GM12878 (cell line): ENCODE measurements around the gene LZTFL1. TPM values are rescaled to one million over a fixed set of nuclear protein-coding genes. Genes with fewer than 3 reads are reported as not detected.

Source experiments
- ATAC-seq: fragments of 200-7000 bp; cut with Tn5 transposase; 3 replicates; pipeline ENCODE4 v1.9.1; 2020; ENCODE audit warnings: mild to moderate bottlenecking, moderate library complexity
- BruUV-seq: library from RNA; stranded (reverse); fragments of 400-500 nt; replicated peaks from 2 replicates; lab custom pipeline; 2021; lab: Mats Ljungman, UMichigan
- CTCF ChIA-PET: fragments of 300-600 bp; sonication (Branson Sonifier 250); formaldehyde crosslinking; extraction: SDS; loops from one replicate; lab custom pipeline; 2021; ENCODE audit warnings: inconsistent platforms; lab: Yijun Ruan, JAX
- POLR2A ChIA-PET: fragments of 350-600 bp; formaldehyde crosslinking; extraction: SDS; loops from one replicate; lab custom pipeline; 2021; ENCODE audit warnings: inconsistent platforms; lab: Charles Lee
- RAD21 ChIA-PET: fragments of 300-600 bp; sonication (Branson Sonifier 250); formaldehyde crosslinking; loops from one replicate; lab custom pipeline; 2023; ENCODE audit warnings: antibody characterized with exemption; ENCODE audit not compliant: unreplicated experiment; lab: Charles Lee
- SMC1A ChIA-PET: fragments of 300-600 bp; sonication (Branson Sonifier 250); formaldehyde crosslinking; loops from one replicate; lab custom pipeline; 2023; ENCODE audit not compliant: unreplicated experiment, uncharacterized antibody; lab: Charles Lee
- DNase-seq: peaks from one replicate; pipeline ENCODE4 v3.0.0-alpha.2; 2011; ENCODE audit warnings: low read depth, low spot score
- FAIRE-seq: peaks from 3 replicates; lab custom pipeline; 2011; peaks lifted over from hg19 to GRCh38; lab: Jason Lieb, UNC
- H2AFZ ChIP-seq: 2 replicates; pipeline ENCODE4 v1.6.0; 2011; ENCODE audit warnings: low read depth, low read length, control low read depth; ENCODE audit not compliant: control insufficient read depth
- H3K27ac ChIP-seq: 2 replicates; pipeline ENCODE4 v1.5.1; 2011; ENCODE audit warnings: control low read depth; ENCODE audit not compliant: control insufficient read depth, insufficient read depth
- H3K27me3 ChIP-seq, 2 experiments: replicated peaks in 1 of 2; 2 replicates each; pipeline versions ENCODE4 v1.6.0 to v1.6.1; 2011; ENCODE audit warnings: low read length in 1 of 2; ENCODE audit not compliant: control insufficient read depth in 2 of 2, insufficient read depth in 2 of 2
- H3K36me3 ChIP-seq, 2 experiments: 2 replicates each; pipeline ENCODE4 v1.5.1; 2011; ENCODE audit warnings: low read length in 1 of 2; ENCODE audit not compliant: control insufficient read depth in 2 of 2, insufficient read depth in 2 of 2
- H3K4me1 ChIP-seq: 2 replicates; pipeline ENCODE4 v1.6.1; 2011; ENCODE audit warnings: mild to moderate bottlenecking, low read length, moderate library complexity, mixed read lengths; ENCODE audit not compliant: control insufficient read depth, insufficient read depth
- H3K4me2 ChIP-seq: 2 replicates; pipeline ENCODE4 v1.6.0; 2011; ENCODE audit warnings: control low read depth; ENCODE audit not compliant: control insufficient read depth, insufficient read depth
- H3K4me3 ChIP-seq: fragments of 200-600 bp; sonication (generic); 2 replicates; pipeline ENCODE4 v1.5.1; 2016
- H3K79me2 ChIP-seq: 2 replicates; pipeline ENCODE4 v1.6.0; 2011; ENCODE audit warnings: low read length; ENCODE audit not compliant: control insufficient read depth, insufficient read depth
- H3K9ac ChIP-seq: 2 replicates; pipeline ENCODE4 v1.8.0; 2011; ENCODE audit warnings: low read length, control low read depth, mixed read lengths; ENCODE audit not compliant: control insufficient read depth, insufficient read depth
- H3K9me3 ChIP-seq: replicated peaks from 3 replicates; pipeline ENCODE4 v1.5.1; 2011; ENCODE audit warnings: mild to moderate bottlenecking, low read length; ENCODE audit not compliant: control insufficient read depth, insufficient read depth
- H4K20me1 ChIP-seq: 2 replicates; pipeline ENCODE4 v1.6.0; 2011; ENCODE audit not compliant: control insufficient read depth, insufficient read depth
- BACH1 ChIP-seq: fragments of 450-650 bp; IDR thresholded peaks from 2 replicates; pipeline ENCODE4 v1.6.1; 2017; ENCODE audit warnings: mild to moderate bottlenecking, borderline replicate concordance
- CEBPB ChIP-seq, 2 experiments: fragments of 150-350 bp in 1 of 2; IDR thresholded peaks; 2 replicates each; pipeline ENCODE4 v1.6.1; 2012 to 2014; ENCODE audit warnings: low read depth in 2 of 2, low read length in 2 of 2, borderline replicate concordance in 1 of 2, inconsistent platforms in 1 of 2
- CHD2 ChIP-seq: IDR thresholded peaks from 2 replicates; pipeline ENCODE4 v1.6.1; 2011; ENCODE audit warnings: low read depth, low read length, improper control_type of control experiment, borderline replicate concordance
- EGR1 ChIP-seq, 2 experiments: IDR thresholded peaks; 1 replicate in 1 of 2; 2 replicates in 1 of 2; pipeline ENCODE4 v1.6.1; 2011 to 2012; ENCODE audit warnings: low read depth in 2 of 2, low read length in 2 of 2, borderline replicate concordance in 1 of 2, mild to moderate bottlenecking in 1 of 2, moderate library complexity in 1 of 2
- GATAD2B ChIP-seq: fragments of 450-650 bp; conservative IDR thresholded peaks from 2 replicates; pipeline ENCODE4 v1.6.1; 2017; ENCODE audit warnings: low read depth, mild to moderate bottlenecking, moderate library complexity
- HDGF ChIP-seq: fragments of 450-650 bp; IDR thresholded peaks from 2 replicates; pipeline ENCODE4 v1.6.1; 2016; ENCODE audit warnings: antibody characterized with exemption
- NFYA ChIP-seq: IDR thresholded peaks from 2 replicates; pipeline ENCODE4 v1.6.1; 2011; ENCODE audit warnings: low read depth, mild to moderate bottlenecking, low read length, improper control_type of control experiment, borderline replicate concordance
- POLR2AphosphoS2 ChIP-seq: IDR thresholded peaks from 2 replicates; pipeline ENCODE4 v1.6.1; 2011; ENCODE audit warnings: low read depth, mild to moderate bottlenecking, low read length, improper control_type of control experiment, moderate library complexity
- RUNX3 ChIP-seq: IDR thresholded peaks from 2 replicates; pipeline ENCODE4 v1.6.1; 2012; ENCODE audit warnings: low read length, inconsistent platforms
- SIX5 ChIP-seq: IDR thresholded peaks from 2 replicates; pipeline ENCODE4 v1.6.1; 2011; ENCODE audit warnings: mild to moderate bottlenecking, low read depth, low read length, moderate library complexity; ENCODE audit not compliant: severe bottlenecking
- SMAD1 ChIP-seq: fragments of 450-650 bp; IDR thresholded peaks from 2 replicates; pipeline ENCODE4 v1.6.1; 2018; ENCODE audit warnings: mild to moderate bottlenecking, low read depth; ENCODE audit not compliant: partially characterized antibody
- TCF12 ChIP-seq: IDR thresholded peaks from 2 replicates; pipeline ENCODE4 v1.6.1; 2011; ENCODE audit warnings: low read depth, mild to moderate bottlenecking, low read length
- YY1 ChIP-seq: IDR thresholded peaks from 2 replicates; pipeline ENCODE4 v1.6.1; 2011; ENCODE audit warnings: low read depth, mild to moderate bottlenecking, low read length
- ZNF24 ChIP-seq: fragments of 450-650 bp; IDR thresholded peaks from 2 replicates; pipeline ENCODE4 v1.6.1; 2017; ENCODE audit warnings: antibody characterized with exemption, mild to moderate bottlenecking
- WGBS: methylation state at CpG from one replicate; pipeline ENCODE4 v1.1.6; 2016; ENCODE audit warnings: low lambda C conversion rate; ENCODE audit not compliant: insufficient replicate concordance, insufficient coverage; ENCODE audit errors: missing lambda C conversion rate; 5-methylcytosine and 5-hydroxymethylcytosine counted together
- in situ Hi-C: fragments of 300-500 bp; cut with MboI; formaldehyde crosslinking; loops from 9 replicates; pipeline ENCODE4 v1.14.3; 2018; ENCODE audit warnings: mixed read lengths
- intact Hi-C: fragments of 100-400 bp; cut with micrococcal nuclease; formaldehyde crosslinking; loops from one replicate; pipeline ENCODE4 v1.14.2; 2022; ENCODE audit not compliant: unreplicated experiment
- polyA plus RNA-seq, 11 experiments: library from polyadenylated mRNA; depleted of rRNA in 4 of 11; unstranded in 6 of 11; stranded (reverse) in 5 of 11; fragments of >200 nt; fragmentation: Nextera tagmentation in 4 of 11; fragmentation: Illumina TruSeq in 1 of 11; extraction: Ambion mirVana in 4 of 11; extraction: Trizol in 1 of 11; gene quantifications; 1 replicate in 1 of 11; 2 replicates in 10 of 11; pipeline versions ENCODE4 v1.2.1 to v1.2.3, GENCODE V29; 2011 to 2016; ENCODE audit warnings: inconsistent platforms in 2 of 11, missing spikeins in 2 of 11, low read depth in 1 of 11
- total RNA-seq, 4 experiments: library from RNA; depleted of rRNA in 3 of 4; stranded (reverse); fragments of >200 nt in 3 of 4; fragmentation: Illumina TruSeq in 1 of 4; extraction: Trizol in 1 of 4; gene quantifications; 2 replicates each; pipeline versions ENCODE4 v1.2.1 to v1.2.3, GENCODE V29; 2013 to 2021
- TF ChIP-seq, protein P1 (sequence below): IDR thresholded peaks from 2 replicates; pipeline ENCODE4 v1.6.1; 2012; ENCODE audit warnings: low read length, inconsistent platforms
- TF ChIP-seq, protein P2 (sequence below): IDR thresholded peaks from 2 replicates; pipeline ENCODE4 v1.6.1; 2012; ENCODE audit warnings: improper control_type of control experiment, low read depth, low read length; ENCODE audit not compliant: insufficient replicate concordance
- TF ChIP-seq, protein P3 (sequence below): IDR thresholded peaks from 2 replicates; pipeline ENCODE4 v1.6.1; 2012; ENCODE audit warnings: low read depth, low read length, improper control_type of control experiment

LZTFL1 gene
- total and polyA plus RNA-seq, 10 of the 15 experiments (the other 5 are each of a cell fraction or from before 2014, with no cell fraction given): 9.8 to 74.1 (median 11.9) TPM

GRCh38 chr3:45889337-45889736 is 47.4 kb upstream of the LZTFL1 start:
- RAD21 ChIA-PET: interaction anchor here (0.5 to 1.1 kb wide), 5 partner anchors 16 to 104 kb away, joined by 3 to 4 read pairs (median 4); no protein-coding TSS in a partner anchor
- no peak for FAIRE-seq
- CTCF ChIA-PET: interaction anchor here (0.7 kb wide), 1 partner anchor 40 kb away, joined by 3 read pairs; no protein-coding TSS in a partner anchor
- H3K4me3 ChIP-seq: no peak overlapping the region
- POLR2A ChIA-PET: interaction anchor here (1.6 kb wide), 1 partner anchor 22 kb away, joined by 6 read pairs; no protein-coding TSS in a partner anchor
- H3K79me2 ChIP-seq: no peaks in the 10 kb centered on the region
- no peaks in the 10 kb centered on the region for H4K20me1 ChIP-seq
- in situ Hi-C loops (no loop called here), intact Hi-C loops (no loop called here)
- H3K36me3 ChIP-seq: peaks cover 0 to 2% of the 10 kb centered on the region in 2 experiments; a peak in 1 of 4 replicates
- WGBS: 75% methylated on average over 4 of the region's 4 CpGs
- H3K27ac ChIP-seq: peak overlapping the region; percentile 15; the same call in 1 of the 2 replicates
- H3K4me1 ChIP-seq: peaks cover 42% of the 10 kb centered on the region
- ATAC-seq: no peak
- no peaks in the 10 kb centered on the region for H3K27me3 ChIP-seq
- no TSS peak for BruUV-seq
- peaks cover 5% of the 10 kb centered on the region; the same call in 2 of the 3 replicates for H3K9me3 ChIP-seq
- peak overlapping the region; percentile 17; the same call in 1 of the 2 replicates for H3K4me2 ChIP-seq
- no peak overlapping the region for H2AFZ ChIP-seq
- SMC1A ChIA-PET: interaction anchor here (0.7 to 7.3 kb wide), 7 partner anchors 12 to 47 kb away, joined by 3 to 127 read pairs (median 4); no protein-coding TSS in a partner anchor
- no peak overlapping the region for H3K9ac ChIP-seq
- DNase-seq: no peak
- no peak for TF ChIP-seq CHD2
- TF ChIP-seq EGR1 (IDR thresholded peaks at IDR 0.05; ENCODE audit: borderline replicate concordance in 1 of 2, low read depth in 2 of 2, low read length in 2 of 2): no peak
- TF ChIP-seq, protein P1, sequence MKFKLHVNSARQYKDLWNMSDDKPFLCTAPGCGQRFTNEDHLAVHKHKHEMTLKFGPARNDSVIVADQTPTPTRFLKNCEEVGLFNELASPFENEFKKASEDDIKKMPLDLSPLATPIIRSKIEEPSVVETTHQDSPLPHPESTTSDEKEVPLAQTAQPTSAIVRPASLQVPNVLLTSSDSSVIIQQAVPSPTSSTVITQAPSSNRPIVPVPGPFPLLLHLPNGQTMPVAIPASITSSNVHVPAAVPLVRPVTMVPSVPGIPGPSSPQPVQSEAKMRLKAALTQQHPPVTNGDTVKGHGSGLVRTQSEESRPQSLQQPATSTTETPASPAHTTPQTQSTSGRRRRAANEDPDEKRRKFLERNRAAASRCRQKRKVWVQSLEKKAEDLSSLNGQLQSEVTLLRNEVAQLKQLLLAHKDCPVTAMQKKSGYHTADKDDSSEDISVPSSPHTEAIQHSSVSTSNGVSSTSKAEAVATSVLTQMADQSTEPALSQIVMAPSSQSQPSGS: 0 out of 2 replicates have a peak, but pooled peaks have one; percentile 15
- no peak for TF ChIP-seq ZNF24
- TF ChIP-seq SMAD1: no peak
- no peak for TF ChIP-seq CEBPB (IDR thresholded peaks at IDR 0.05; ENCODE audit: borderline replicate concordance in 1 of 2, low read depth in 2 of 2, low read length in 2 of 2)
- TF ChIP-seq YY1: no peak
- 0 out of 2 replicates have a peak, but pooled peaks have one; percentile 19 for TF ChIP-seq TCF12
- TF ChIP-seq GATAD2B: no peak
- no peak for TF ChIP-seq BACH1
- TF ChIP-seq SIX5: no peak
- no peak for TF ChIP-seq POLR2AphosphoS2
- TF ChIP-seq, protein P2, sequence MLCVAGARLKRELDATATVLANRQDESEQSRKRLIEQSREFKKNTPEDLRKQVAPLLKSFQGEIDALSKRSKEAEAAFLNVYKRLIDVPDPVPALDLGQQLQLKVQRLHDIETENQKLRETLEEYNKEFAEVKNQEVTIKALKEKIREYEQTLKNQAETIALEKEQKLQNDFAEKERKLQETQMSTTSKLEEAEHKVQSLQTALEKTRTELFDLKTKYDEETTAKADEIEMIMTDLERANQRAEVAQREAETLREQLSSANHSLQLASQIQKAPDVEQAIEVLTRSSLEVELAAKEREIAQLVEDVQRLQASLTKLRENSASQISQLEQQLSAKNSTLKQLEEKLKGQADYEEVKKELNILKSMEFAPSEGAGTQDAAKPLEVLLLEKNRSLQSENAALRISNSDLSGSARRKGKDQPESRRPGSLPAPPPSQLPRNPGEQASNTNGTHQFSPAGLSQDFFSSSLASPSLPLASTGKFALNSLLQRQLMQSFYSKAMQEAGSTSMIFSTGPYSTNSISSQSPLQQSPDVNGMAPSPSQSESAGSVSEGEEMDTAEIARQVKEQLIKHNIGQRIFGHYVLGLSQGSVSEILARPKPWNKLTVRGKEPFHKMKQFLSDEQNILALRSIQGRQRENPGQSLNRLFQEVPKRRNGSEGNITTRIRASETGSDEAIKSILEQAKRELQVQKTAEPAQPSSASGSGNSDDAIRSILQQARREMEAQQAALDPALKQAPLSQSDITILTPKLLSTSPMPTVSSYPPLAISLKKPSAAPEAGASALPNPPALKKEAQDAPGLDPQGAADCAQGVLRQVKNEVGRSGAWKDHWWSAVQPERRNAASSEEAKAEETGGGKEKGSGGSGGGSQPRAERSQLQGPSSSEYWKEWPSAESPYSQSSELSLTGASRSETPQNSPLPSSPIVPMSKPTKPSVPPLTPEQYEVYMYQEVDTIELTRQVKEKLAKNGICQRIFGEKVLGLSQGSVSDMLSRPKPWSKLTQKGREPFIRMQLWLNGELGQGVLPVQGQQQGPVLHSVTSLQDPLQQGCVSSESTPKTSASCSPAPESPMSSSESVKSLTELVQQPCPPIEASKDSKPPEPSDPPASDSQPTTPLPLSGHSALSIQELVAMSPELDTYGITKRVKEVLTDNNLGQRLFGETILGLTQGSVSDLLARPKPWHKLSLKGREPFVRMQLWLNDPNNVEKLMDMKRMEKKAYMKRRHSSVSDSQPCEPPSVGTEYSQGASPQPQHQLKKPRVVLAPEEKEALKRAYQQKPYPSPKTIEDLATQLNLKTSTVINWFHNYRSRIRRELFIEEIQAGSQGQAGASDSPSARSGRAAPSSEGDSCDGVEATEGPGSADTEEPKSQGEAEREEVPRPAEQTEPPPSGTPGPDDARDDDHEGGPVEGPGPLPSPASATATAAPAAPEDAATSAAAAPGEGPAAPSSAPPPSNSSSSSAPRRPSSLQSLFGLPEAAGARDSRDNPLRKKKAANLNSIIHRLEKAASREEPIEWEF: no peak
- TF ChIP-seq HDGF: no peak
- TF ChIP-seq RUNX3: peak; percentile 58
- TF ChIP-seq, protein P3, sequence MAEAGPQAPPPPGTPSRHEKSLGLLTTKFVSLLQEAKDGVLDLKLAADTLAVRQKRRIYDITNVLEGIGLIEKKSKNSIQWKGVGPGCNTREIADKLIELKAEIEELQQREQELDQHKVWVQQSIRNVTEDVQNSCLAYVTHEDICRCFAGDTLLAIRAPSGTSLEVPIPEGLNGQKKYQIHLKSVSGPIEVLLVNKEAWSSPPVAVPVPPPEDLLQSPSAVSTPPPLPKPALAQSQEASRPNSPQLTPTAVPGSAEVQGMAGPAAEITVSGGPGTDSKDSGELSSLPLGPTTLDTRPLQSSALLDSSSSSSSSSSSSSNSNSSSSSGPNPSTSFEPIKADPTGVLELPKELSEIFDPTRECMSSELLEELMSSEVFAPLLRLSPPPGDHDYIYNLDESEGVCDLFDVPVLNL: no peak
- TF ChIP-seq NFYA: no peak
